ENCODE results near the gene DDR2. TPM values are rescaled to one million over a fixed set of nuclear protein-coding genes. Genes with fewer than 3 reads are reported as not detected.

DDR2 gene
- total and polyA plus RNA-seq, 2 of the 4 experiments (the other 2 are of a cell fraction), result 66.1 to 245 TPM

DNA sequence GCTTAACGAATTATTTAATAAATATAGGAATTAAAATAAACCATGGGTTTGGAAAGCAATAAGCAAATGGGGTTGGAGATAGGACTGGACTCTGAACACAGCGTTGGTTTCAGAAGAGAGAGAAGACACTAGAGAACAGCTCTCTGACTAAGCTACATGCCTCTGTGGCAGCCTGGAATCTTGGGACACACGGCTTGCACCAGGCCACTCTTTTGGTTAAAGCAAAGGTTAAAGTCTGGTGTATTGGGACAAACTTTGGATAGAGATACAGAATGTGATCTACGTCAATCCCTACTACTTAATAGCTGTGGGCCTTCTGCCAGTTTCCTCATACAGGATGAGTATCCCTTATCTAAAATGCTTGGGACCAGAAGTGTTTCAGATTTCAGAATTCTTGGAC, 108.5 kb downstream of the DDR2 start:
- POLR2A ChIA-PET (ENCODE audit: unreplicated experiment), result no interaction called here
- Histone ChIP-seq H2BK120ac (ENCODE audit: low read depth, low read length) (no peak overlapping the region), H3K27me3 (ENCODE audit: control insufficient read depth, insufficient read depth, low read length) (no peaks in the 10 kb centered on the region), H3K4ac (ENCODE audit: low read depth, low read length) (no peak overlapping the region), H4K91ac (ENCODE audit: insufficient read depth, low read depth, low read length) (no peak overlapping the region), H4K20me1 (ENCODE audit: insufficient read depth, low read length) (peaks cover 27% of the 10 kb centered on the region; the same call in 1 of the 2 replicates), H3K4me2 (ENCODE audit: low read depth, low read length) (no peak overlapping the region), H2BK20ac (ENCODE audit: low read depth, low read length) (no peak overlapping the region), H3K4me3 (ENCODE audit: insufficient read depth, low read depth, low read length) (no peak overlapping the region), H4K8ac (ENCODE audit: low read depth in 2 of 2, low read length in 2 of 2) (no peak overlapping the region), H3K14ac (replicated peaks; ENCODE audit: low read depth, low read length) (no peak overlapping the region), H3K36me3 (ENCODE audit: control insufficient read depth, insufficient read depth, low read length) (peaks cover 12% of the 10 kb centered on the region), H2AFZ (replicated peaks; ENCODE audit: low read length, poor library complexity) (no peak overlapping the region), H4K5ac (ENCODE audit: low read depth, low read length) (no peak overlapping the region), H3K9me1 (ENCODE audit: insufficient read depth, low read length) (peaks cover 9% of the 10 kb centered on the region), H2BK15ac (ENCODE audit: low read depth, low read length) (no peak overlapping the region), H3K56ac (ENCODE audit: extremely low read depth, insufficient read depth, low read length) (no peak overlapping the region), H3K9ac (ENCODE audit: low read depth, low read length) (no peak overlapping the region), H3K18ac (ENCODE audit: low read depth, low read length) (no peak overlapping the region), H3K79me1 (ENCODE audit: low read depth in 1 of 2, low read length in 2 of 2) (peaks cover 26 to 46% of the 10 kb centered on the region in 2 experiments), H3K9me3 (ENCODE audit: control insufficient read depth, insufficient read depth, low read length) (no peaks in the 10 kb centered on the region), H3K27ac (ENCODE audit: insufficient read depth, low read length) (peak overlapping the region; percentile 84; the same call in 1 of the 2 replicates), H3K23ac (ENCODE audit: low read depth, low read length) (0 out of 2 replicates have a peak overlapping the region, but pooled peaks have one; percentile 35), H2BK5ac (ENCODE audit: low read depth, low read length, poor library complexity, severe bottlenecking) (no peak overlapping the region), H3K4me1 (ENCODE audit: control insufficient read depth, insufficient read depth, low read length) (peaks cover 10% of the 10 kb centered on the region), H2AK9ac (replicated peaks; ENCODE audit: low read depth, low read length, poor library complexity) (no peak overlapping the region), H2AK5ac (ENCODE audit: low read depth, low read length) (no peak overlapping the region)
- CTCF ChIA-PET, result interaction anchor here (1.0 kb wide), 1 partner anchor 10 kb away, joined by 4 read pairs; no protein-coding TSS in a partner anchor
- DNase-seq, result peak; percentile 56
- dilution Hi-C loops (cut with HindIII; ENCODE audit: low sequenced_read_pairs, unreplicated experiment) (no loop called here), intact Hi-C loops (cut with micrococcal nuclease) (no loop called here), in situ Hi-C loops (cut with MboI; ENCODE audit: low sequenced_read_pairs) (no loop called here)
- WGBS, 2 experiments (ENCODE audit: extremely low coverage in 2 of 2, insufficient read length in 1 of 2), result no CpG with 5 or more reads among the region's 4 CpGs
- ATAC-seq (ENCODE audit: low read depth), result peak; percentile 93
- no TSS peak for BruUV-seq (replicated peaks)
- TF ChIP-seq SMC3 (IDR thresholded peaks at IDR 0.05; ENCODE audit: low read depth, low read length) (no peak), RCOR1 (IDR thresholded peaks at IDR 0.05; ENCODE audit: insufficient replicate concordance, low read length) (no peak), MAFK (IDR thresholded peaks at IDR 0.05; ENCODE audit: low read depth, low read length) (no peak), BHLHE40 (IDR thresholded peaks at IDR 0.05; ENCODE audit: low read depth, low read length) (no peak), CHD1 (IDR thresholded peaks at IDR 0.05; ENCODE audit: low read depth, low read length) (no peak), CTCF (conservative IDR thresholded peaks at IDR 0.05; ENCODE audit: low read depth, low read length) (no peak), CEBPB (IDR thresholded peaks at IDR 0.05; ENCODE audit: low read depth, low read length) (no peak), POLR2A (IDR thresholded peaks at IDR 0.05; ENCODE audit: low read depth, low read length) (no peak), FOS (IDR thresholded peaks at IDR 0.05; ENCODE audit: low read depth, low read length) (no peak), NFE2L2 (IDR thresholded peaks at IDR 0.05; ENCODE audit: low read depth, low read length) (no peak)
- TF ChIP-seq, protein P1, sequence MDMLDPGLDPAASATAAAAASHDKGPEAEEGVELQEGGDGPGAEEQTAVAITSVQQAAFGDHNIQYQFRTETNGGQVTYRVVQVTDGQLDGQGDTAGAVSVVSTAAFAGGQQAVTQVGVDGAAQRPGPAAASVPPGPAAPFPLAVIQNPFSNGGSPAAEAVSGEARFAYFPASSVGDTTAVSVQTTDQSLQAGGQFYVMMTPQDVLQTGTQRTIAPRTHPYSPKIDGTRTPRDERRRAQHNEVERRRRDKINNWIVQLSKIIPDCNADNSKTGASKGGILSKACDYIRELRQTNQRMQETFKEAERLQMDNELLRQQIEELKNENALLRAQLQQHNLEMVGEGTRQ (IDR thresholded peaks at IDR 0.05; ENCODE audit: low read depth, low read length), result no peak
- TF ChIP-seq, protein P2, sequence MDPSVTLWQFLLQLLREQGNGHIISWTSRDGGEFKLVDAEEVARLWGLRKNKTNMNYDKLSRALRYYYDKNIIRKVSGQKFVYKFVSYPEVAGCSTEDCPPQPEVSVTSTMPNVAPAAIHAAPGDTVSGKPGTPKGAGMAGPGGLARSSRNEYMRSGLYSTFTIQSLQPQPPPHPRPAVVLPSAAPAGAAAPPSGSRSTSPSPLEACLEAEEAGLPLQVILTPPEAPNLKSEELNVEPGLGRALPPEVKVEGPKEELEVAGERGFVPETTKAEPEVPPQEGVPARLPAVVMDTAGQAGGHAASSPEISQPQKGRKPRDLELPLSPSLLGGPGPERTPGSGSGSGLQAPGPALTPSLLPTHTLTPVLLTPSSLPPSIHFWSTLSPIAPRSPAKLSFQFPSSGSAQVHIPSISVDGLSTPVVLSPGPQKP (IDR thresholded peaks at IDR 0.05; ENCODE audit: borderline replicate concordance, low read depth, low read length), result no peak

All from IMR-90 (cell line).